Esophagus muscularis mucosa (tissue), 4 donors: Measurements from ENCODE around the gene MTO1. TPM values are rescaled to one million over a fixed set of nuclear protein-coding genes. Genes with fewer than 3 reads are reported as not detected.
A peak's percentile ranks its signal among the peaks of the same experiment; 100 is the strongest.

ENCODE experiments used
- DNase-seq: peaks from one replicate; pipeline ENCODE4 v3.0.0-alpha.2; 2017; ENCODE audit errors: extremely low spot score
- H3K27ac ChIP-seq, 4 donors: fragments of 200-600 bp; sonication (generic); replicated peaks in 1 of 4; 1 replicate in 3 of 4; 2 replicates in 1 of 4; pipeline ENCODE4 v1.5.1; 2016 to 2019; ENCODE audit warnings: mild to moderate bottlenecking in 1 of 4
- H3K27me3 ChIP-seq, 4 donors: fragments of 200-600 bp; sonication (generic); one replicate each; pipeline versions ENCODE4 v1.5.1 to v1.6.0; 2016 to 2019
- H3K36me3 ChIP-seq, 4 donors: fragments of 200-600 bp; sonication (generic); one replicate each; pipeline ENCODE4 v1.5.1; 2016 to 2019
- H3K4me1 ChIP-seq, 4 donors: fragments of 200-600 bp; sonication (generic); one replicate each; pipeline ENCODE4 v1.5.1; 2016 to 2019
- H3K4me3 ChIP-seq, 4 donors: fragments of 200-600 bp; sonication (generic); 1 replicate in 2 of 4; 2 replicates in 2 of 4; pipeline ENCODE4 v1.5.1; 2016 to 2019; ENCODE audit warnings: mild to moderate bottlenecking in 4 of 4, moderate library complexity in 1 of 4
- H3K9me3 ChIP-seq, 4 donors: fragments of 200-600 bp; sonication (generic); 1 replicate in 3 of 4; 2 replicates in 1 of 4; pipeline ENCODE4 v1.5.1; 2016 to 2019
- CTCF ChIP-seq, 3 experiments: fragments of 200-600 bp in 2 of 3; fragments of 450-650 bp in 1 of 3; sonication (generic) in 2 of 3; IDR thresholded peaks; one replicate each; pipeline ENCODE4 v1.5.1; 2017 to 2019; ENCODE audit warnings: antibody characterized with exemption in 3 of 3, mild to moderate bottlenecking in 2 of 3, moderate library complexity in 1 of 3
- EP300 ChIP-seq: sonication (generic); formaldehyde crosslinking; IDR thresholded peaks from one replicate; pipeline ENCODE4 v1.6.1; 2017; ENCODE audit warnings: antibody characterized with exemption
- POLR2A ChIP-seq: fragments of 450-650 bp; IDR thresholded peaks from one replicate; pipeline ENCODE4 v1.6.1; 2017; ENCODE audit warnings: antibody characterized with exemption, moderate library complexity, mild to moderate bottlenecking, low read depth
- POLR2AphosphoS5 ChIP-seq, 2 donors: sonication (generic); formaldehyde crosslinking; IDR thresholded peaks; one replicate each; pipeline ENCODE4 v1.6.1; 2017; ENCODE audit warnings: antibody characterized with exemption in 2 of 2
- WGBS: methylation state at CpG from one replicate; pipeline ENCODE4 v1.1.5; 2018; 5-methylcytosine and 5-hydroxymethylcytosine counted together
- intact Hi-C: fragments of 100-400 bp; cut with DNase I; formaldehyde crosslinking; loops from one replicate; pipeline ENCODE4 v1.15.1; 2023
- total RNA-seq, 4 donors: library from RNA; depleted of rRNA; stranded (reverse); fragments of >200 nt; gene quantifications; one replicate each; pipeline versions ENCODE4 v1.1.0 to v1.2.1, GENCODE V29; 2016

The MTO1 gene
- total RNA-seq, 4 donors from 2014 or later: 15.2 to 38.6 (median 25.7) TPM

GRCh38 chr6:73520688-73521350 lies 59.3 kb downstream of the MTO1 start, which contains the start of gene EEF1A1:
Gene EEF1A1, minus strand, starts transcription at chr6:73521032. Its CDS starts 1,006 bp downstream, at chr6:73520026.
- intact Hi-C loops: loop anchor here (2.0 kb wide), 1 partner anchor 60 kb away; no protein-coding TSS in a partner anchor
- TF ChIP-seq EP300 (peak; percentile 80), POLR2A (peak; percentile 100), CTCF (IDR thresholded peaks at IDR 0.05) (peak in 1 of 3 experiments; percentile 16), POLR2AphosphoS5 (IDR thresholded peaks at IDR 0.05) (peak; percentile 99 to 100)
- Histone ChIP-seq H3K27me3 (peaks cover 0 to 5% (median 0%) of the 10 kb centered on the region in 4 donors), H3K36me3 (peaks cover 32 to 41% (median 37%) of the 10 kb centered on the region in 4 donors), H3K9me3 (peaks cover 0 to 2% (median 0%) of the 10 kb centered on the region in 4 donors), H3K4me1 (peaks cover 35 to 65% (median 58%) of the 10 kb centered on the region in 4 donors), H3K27ac (peak within 1 kb of the TSS; percentile 97 to 98 (median 98)), H3K4me3 (peak within 1 kb of the TSS; percentile 70 to 96 (median 89))
- DNase-seq: peak; percentile 100
- 0% methylated on average over 35 of the region's 53 CpGs for WGBS

DNA sequence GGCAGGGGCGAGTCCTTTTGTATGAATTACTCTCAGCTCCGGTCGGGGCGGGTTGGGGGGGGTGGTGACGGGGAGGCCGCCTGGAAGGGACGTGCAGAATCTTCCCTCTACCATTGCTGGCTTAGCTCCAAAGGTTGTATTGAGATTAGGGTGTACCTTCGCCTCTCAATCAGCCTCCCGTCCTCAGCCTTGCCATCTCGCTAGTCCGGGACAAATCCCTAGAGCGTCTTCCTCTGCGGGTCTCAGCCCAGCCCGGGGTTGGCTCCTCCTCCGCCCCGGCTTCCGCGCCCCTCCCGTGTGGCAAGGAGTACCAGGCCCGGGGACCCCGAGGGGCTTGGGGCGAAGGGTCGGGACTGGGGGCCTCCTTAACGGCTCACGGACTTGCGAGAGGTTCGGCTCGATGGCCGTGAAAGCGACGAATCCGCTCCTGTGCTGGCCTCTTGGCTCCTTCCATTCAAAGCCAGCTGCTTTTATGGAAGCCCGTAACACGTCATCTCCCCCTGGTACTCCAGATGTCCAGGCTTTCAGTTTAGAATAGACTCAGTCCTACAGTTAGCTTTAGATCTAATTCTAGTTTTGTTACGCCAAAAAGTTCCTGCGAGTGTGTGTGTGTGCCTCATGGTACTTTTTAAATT lies 59.9 kb downstream of the MTO1 start:
- intact Hi-C loops: loop anchor here (2.0 kb wide), 1 partner anchor 59 kb away; no protein-coding TSS in a partner anchor
- peaks cover 0 to 2% (median 0%) of the 10 kb centered on the region in 4 donors for H3K9me3 ChIP-seq
- H3K27me3 ChIP-seq: peaks cover 0 to 5% (median 0%) of the 10 kb centered on the region in 4 donors
- under 1% methylated on average over 29 of the region's 36 CpGs for WGBS
- peaks cover 28 to 35% (median 31%) of the 10 kb centered on the region in 4 donors for H3K36me3 ChIP-seq
- TF ChIP-seq POLR2A (peak; percentile 50), POLR2AphosphoS5 (IDR thresholded peaks at IDR 0.05) (no peak), CTCF (IDR thresholded peaks at IDR 0.05) (no peak), EP300 (no peak)
- DNase-seq: no peak
- H3K27ac ChIP-seq: peak overlapping the region; percentile 97 to 98 (median 98)
- H3K4me1 ChIP-seq: peaks cover 29 to 59% (median 51%) of the 10 kb centered on the region in 4 donors
- H3K4me3 ChIP-seq: peak overlapping the region; percentile 70 to 96 (median 89)

DNA sequence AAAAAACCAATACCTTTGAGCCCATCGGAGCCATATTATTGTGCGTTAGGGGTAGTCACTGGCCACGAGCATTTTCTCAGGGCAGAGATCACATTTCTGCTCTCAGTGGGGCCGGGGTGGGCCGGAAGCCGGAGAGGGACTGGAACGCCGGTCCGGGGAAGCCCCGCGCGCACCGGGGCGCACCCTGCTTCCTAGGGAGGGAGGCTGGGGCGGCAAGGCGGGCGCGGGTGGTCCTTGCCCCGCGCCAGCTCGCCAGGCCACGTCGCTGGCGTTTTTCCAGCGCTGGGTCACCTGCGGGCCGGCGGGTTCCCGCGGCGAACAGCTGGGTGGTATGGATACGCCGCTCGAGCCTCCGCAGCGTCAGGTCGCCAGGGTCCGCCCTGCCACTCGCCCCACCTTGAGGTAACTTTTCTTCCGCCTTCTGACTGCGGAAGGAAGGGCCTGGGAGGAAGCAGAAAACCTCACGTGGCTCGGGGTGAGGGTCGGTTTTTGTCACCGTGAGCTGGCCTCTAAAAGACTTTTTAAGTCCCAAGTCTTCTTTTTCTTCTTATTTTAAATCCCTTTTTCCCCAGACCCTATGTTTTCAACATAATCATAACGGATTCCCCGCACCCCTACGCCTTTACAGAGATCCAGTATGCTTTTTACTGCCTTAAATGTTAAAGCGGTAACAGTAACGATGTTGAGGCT lies 62.0 kb downstream of the MTO1 start:
- WGBS: 10% methylated on average over 41 of the region's 50 CpGs
- DNase-seq: no peak

More for the DNA sequence above, 62.0 kb downstream of the MTO1 start:
- H3K27ac ChIP-seq: peak overlapping the region; percentile 97 to 98 (median 98)
- TF ChIP-seq POLR2AphosphoS5 (IDR thresholded peaks at IDR 0.05) (peak; percentile 76 to 79), CTCF (IDR thresholded peaks at IDR 0.05) (no peak)
- peaks cover 0 to 5% (median 0%) of the 10 kb centered on the region in 4 donors for H3K27me3 ChIP-seq
- peaks cover 0 to 2% (median 0%) of the 10 kb centered on the region in 4 donors for H3K9me3 ChIP-seq
- peaks cover 17 to 40% (median 33%) of the 10 kb centered on the region in 4 donors for H3K4me1 ChIP-seq
- peak overlapping the region; percentile 61 to 71 (median 65) for H3K4me3 ChIP-seq
- peaks cover 11 to 16% (median 12%) of the 10 kb centered on the region in 4 donors for H3K36me3 ChIP-seq
- intact Hi-C loops: no loop called here
